ENCODE results near the gene FBXL22. TPM values are rescaled to one million over a fixed set of nuclear protein-coding genes. Genes with fewer than 3 reads are reported as not detected.

FBXL22 gene
- under 1 TPM; 0.92 to 0.95 TPM for total RNA-seq

GRCh38 chr15:63597038-63597790 is at the start of gene FBXL22:
Gene FBXL22 (plus strand): TSS chr15:63597387. CDS start chr15:63597393, 6 bp downstream.
- ChIA-PET CTCF (interaction anchor here (0.6 to 1.3 kb wide), 3 partner anchors 9 to 132 kb away, joined by 3 to 4 read pairs (median 3); partner anchors contain the start of gene USP3), POLR2A (no interaction called here)

- CTCF ChIA-PET = no interaction called here
- POLR2A ChIA-PET = no interaction called here
Measured at GRCh38 chr15:63551400-63551799, 45.8 kb upstream of the FBXL22 start.

- POLR2A ChIA-PET = interaction anchor here (0.5 to 0.7 kb wide), 2 partner anchors 50 to 1052 kb away, joined by 3 to 4 read pairs; no protein-coding TSS in a partner anchor
- CTCF ChIA-PET = interaction anchor here (0.6 to 1.7 kb wide), 4 partner anchors 56 to 314 kb away, joined by 3 to 4 read pairs (median 3); no protein-coding TSS in a partner anchor
Measured at GRCh38 chr15:63553388-63553791, 43.8 kb upstream of the FBXL22 start.

GRCh38 chr15:63554337-63554927 is 42.8 kb upstream of the FBXL22 start:
- POLR2A ChIA-PET = no interaction called here
- CTCF ChIA-PET = no interaction called here

- CTCF ChIA-PET = no interaction called here
Measured at GRCh38 chr15:63555507-63555906, 41.7 kb upstream of the FBXL22 start.

GRCh38 chr15:63556246-63556645 is 40.9 kb upstream of the FBXL22 start:
- POLR2A ChIA-PET = no interaction called here
- CTCF ChIA-PET = interaction anchor here (1.3 kb wide), 1 partner anchor 90 kb away, joined by 3 read pairs; no protein-coding TSS in a partner anchor

More at GRCh38 chr15:63555507-63555906, 41.7 kb upstream of the FBXL22 start:
- POLR2A ChIA-PET = no interaction called here

GRCh38 chr15:63556736-63557135 is 40.5 kb upstream of the FBXL22 start:
- POLR2A ChIA-PET = no interaction called here
- CTCF ChIA-PET = interaction anchor here (1.3 to 1.5 kb wide), 2 partner anchors 50 to 90 kb away, joined by 3 to 4 read pairs; no protein-coding TSS in a partner anchor

- POLR2A ChIA-PET = no interaction called here
Measured at GRCh38 chr15:63559753-63560152, 37.4 kb upstream of the FBXL22 start.

GRCh38 chr15:63560741-63561448 is 36.3 kb upstream of the FBXL22 start:
- ChIA-PET CTCF (interaction anchor here (1.1 to 1.5 kb wide), 3 partner anchors 48 to 79 kb away, joined by 3 read pairs; no protein-coding TSS in a partner anchor), POLR2A (no interaction called here)

More at GRCh38 chr15:63559753-63560152, 37.4 kb upstream of the FBXL22 start:
- CTCF ChIA-PET = interaction anchor here (1.1 to 1.2 kb wide), 2 partner anchors 49 to 50 kb away, joined by 3 read pairs; no protein-coding TSS in a partner anchor

GRCh38 chr15:63564093-63564492 is 33.1 kb upstream of the FBXL22 start:
- ChIA-PET CTCF (interaction anchor here (1.1 to 1.2 kb wide), 2 partner anchors 46 to 81 kb away, joined by 3 read pairs; no protein-coding TSS in a partner anchor), POLR2A (no interaction called here)

- CTCF ChIA-PET = interaction anchor here (1.1 kb wide), 1 partner anchor 78 kb away, joined by 3 read pairs; no protein-coding TSS in a partner anchor
- POLR2A ChIA-PET = interaction anchor here (1.0 kb wide), 1 partner anchor 35 kb away, joined by 3 read pairs; no protein-coding TSS in a partner anchor
Measured at GRCh38 chr15:63565536-63566186, 31.5 kb upstream of the FBXL22 start.

- ChIA-PET CTCF (interaction anchor here (1.1 kb wide), 1 partner anchor 106 kb away, joined by 3 read pairs; no protein-coding TSS in a partner anchor), POLR2A (no interaction called here)
Measured at GRCh38 chr15:63572749-63573464, 24.3 kb upstream of the FBXL22 start.

GRCh38 chr15:63573533-63573932 is 23.7 kb upstream of the FBXL22 start:
- CTCF ChIA-PET = no interaction called here
- POLR2A ChIA-PET = no interaction called here

- CTCF ChIA-PET = interaction anchor here (0.8 kb wide), 1 partner anchor 72 kb away, joined by 3 read pairs; no protein-coding TSS in a partner anchor
- POLR2A ChIA-PET = no interaction called here
Measured at GRCh38 chr15:63575312-63575711, 21.9 kb upstream of the FBXL22 start.

- ChIA-PET POLR2A (no interaction called here), CTCF (interaction anchor here (1.0 kb wide), 1 partner anchor 20 kb away, joined by 3 read pairs; no protein-coding TSS in a partner anchor)
Measured at GRCh38 chr15:63576441-63576840, 20.7 kb upstream of the FBXL22 start.

- POLR2A ChIA-PET = no interaction called here
- CTCF ChIA-PET = no interaction called here
Measured at GRCh38 chr15:63582179-63582578, 15.0 kb upstream of the FBXL22 start.

- POLR2A ChIA-PET = no interaction called here
- CTCF ChIA-PET = no interaction called here
Measured at GRCh38 chr15:63582718-63583426, 14.3 kb upstream of the FBXL22 start.

GRCh38 chr15:63586790-63587189 is 10.4 kb upstream of the FBXL22 start:
- POLR2A ChIA-PET = no interaction called here
- CTCF ChIA-PET = no interaction called here

Data from activated CD8-positive, alpha-beta memory T cell treated with anti-CD3 and anti-CD28 coated beads for 36 hours (primary cell).